EH (cell line): ENCODE data around the gene WDFY3.
"Not testable (repeated sequence)": the region's sequence is repeated elsewhere in the genome, so short reads cannot be mapped to it uniquely, and the experiment has no call there.

Experiments
- DNase-seq: peaks from one replicate; pipeline ENCODE4 v3.0.0-alpha.2; 2015; ENCODE audit warnings: low read depth

Gene WDFY3

DNA sequence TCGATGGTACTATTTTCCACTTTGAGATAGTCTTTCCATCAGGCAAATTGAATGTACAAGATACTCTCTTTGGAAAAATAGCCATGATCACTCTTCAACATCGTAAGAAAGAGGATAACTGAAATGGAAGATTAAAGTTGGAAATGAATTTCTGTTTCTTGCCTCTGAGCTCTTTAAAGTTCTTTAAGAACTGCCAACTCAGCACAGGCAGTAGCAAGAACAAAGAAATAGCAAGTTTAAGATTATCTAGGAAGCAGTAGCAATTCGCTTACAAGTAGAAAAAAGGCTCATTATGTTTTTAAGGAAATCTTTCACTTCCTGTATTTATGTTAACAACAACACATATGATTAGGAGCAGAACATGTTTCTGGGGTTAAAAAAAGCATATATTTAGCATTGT lies 255.9 kb downstream of the WDFY3 start:
- DNase-seq: no peak

DNA sequence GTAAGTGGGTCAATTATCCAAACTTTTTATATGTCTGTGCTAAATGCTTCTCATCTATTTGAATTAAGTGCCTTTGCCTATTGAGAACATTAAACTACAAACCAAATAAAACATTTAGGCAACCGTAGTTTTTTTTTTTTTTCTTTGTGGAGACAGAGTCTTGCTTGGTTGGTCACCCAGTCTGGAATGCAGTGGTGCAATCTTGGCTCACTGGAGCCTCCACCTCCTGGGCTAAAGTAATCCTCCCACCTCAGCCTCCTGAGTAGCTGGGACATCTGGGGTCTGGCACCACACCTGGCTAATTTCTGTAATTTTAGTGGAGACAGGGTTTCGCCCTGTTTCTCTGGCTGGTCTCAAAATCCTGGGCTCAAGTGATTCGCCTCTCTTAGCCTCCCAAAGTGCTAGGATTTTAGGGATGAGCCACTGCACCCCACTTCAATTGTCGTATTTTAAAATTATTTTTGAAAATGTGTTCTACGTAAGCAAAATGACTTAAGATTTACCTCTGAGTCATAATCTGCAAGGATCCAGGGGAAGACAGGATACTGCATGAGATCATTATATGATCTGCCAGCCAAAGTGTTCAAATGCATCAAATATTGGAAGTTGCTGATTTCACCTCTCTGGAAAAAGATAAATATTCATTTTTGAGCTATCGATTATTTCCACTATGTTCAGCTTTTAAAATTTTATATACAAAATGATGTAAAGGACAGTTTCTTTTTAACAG lies 257.9 kb downstream of the WDFY3 start:
- peak; percentile 11 for DNase-seq

DNA sequence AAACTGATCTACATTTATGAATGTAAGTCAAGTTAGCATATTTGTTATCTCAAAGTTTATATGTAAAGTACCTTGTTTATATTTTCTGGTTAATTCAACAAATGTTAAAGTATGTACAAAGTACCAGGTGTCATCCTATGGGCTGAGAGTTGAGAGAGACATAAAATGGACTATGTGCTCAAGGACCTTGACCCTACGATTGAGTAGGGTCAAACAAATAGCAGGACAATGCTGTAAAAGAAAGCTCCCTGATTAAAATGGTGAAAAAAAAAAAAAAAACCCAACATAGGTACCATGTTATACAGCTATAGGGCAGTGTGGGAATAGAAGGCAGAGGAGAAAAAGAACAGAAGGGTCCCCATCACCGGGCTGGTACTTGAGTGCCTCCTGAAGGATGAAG lies 260.2 kb downstream of the WDFY3 start:
- DNase-seq: no peak

DNA sequence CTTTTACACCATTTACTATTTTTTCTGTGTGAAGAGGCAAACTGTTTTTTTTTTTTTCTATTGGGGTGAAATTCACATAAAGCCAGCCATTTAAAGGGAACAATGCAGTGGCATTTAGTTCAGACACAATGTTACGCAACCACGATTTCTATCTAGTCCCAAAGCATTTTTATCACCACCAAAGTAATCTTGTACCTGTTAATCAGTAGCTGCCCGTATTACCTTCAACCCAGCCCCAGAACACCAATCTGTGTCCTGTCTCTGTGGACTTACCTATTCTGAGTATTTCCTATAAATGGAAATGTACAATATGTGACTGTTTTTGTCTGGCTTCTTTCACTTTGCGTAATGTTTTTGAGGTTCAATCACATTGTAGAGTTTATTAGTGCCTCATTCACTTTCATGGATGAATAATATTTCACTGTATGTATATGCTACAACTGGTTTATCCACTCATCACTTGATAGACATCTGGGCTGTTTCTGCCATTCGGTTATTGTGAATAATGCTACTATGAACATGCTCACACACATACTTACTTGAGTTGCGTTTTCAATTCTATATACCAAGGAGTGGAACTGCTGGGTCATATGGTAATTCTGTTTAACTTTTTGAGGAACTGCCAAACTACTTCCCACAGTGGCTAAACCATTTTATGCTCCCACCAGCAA lies 267.4 kb downstream of the WDFY3 start:
- no peak for DNase-seq

DNA sequence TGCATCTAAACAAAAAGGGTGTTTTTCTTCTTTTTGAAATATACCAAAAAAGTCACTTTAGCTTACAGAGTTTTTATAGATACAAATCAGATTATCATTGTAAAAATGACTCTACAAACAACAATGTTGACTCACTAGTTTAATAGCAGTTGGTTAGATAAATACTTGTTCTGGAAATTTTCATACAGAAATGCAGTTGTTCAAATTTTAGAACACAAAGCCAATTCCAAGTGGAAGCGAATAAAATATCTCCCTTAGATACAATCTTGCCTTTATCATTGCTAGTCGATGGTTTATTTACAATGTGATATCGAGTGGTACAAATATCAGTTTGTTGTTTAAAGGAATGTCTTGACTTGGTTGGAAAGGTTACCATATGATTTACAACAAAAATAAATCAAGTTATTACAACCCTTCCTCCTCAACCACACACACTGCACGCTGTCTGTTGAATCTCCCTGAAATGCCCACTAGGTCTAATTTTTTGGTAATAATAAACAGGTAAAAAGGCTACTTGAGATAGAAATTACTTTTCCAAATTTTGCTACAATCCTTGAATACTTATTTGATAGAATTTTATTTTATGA lies 268.8 kb downstream of the WDFY3 start:
- DNase-seq: peak; percentile 35

DNA sequence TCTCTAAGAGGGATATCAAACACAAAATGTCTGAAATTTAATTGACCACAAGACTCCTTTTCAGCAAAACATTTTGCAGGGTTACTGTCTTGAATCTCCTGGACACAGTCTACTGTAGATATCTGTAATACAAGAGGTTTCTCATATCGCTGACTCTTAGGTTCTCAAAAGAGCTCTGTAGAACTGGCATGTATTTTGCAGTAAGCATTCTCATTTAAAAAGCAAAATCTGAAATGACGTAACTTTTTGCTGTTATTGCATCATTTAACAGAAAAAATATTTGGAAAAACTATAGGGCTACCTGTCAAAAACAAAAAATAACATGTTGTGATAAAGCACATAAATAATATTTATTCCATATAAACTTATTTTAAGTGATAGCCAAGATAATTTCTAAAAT lies 269.3 kb downstream of the WDFY3 start:
- DNase-seq: no peak

DNA sequence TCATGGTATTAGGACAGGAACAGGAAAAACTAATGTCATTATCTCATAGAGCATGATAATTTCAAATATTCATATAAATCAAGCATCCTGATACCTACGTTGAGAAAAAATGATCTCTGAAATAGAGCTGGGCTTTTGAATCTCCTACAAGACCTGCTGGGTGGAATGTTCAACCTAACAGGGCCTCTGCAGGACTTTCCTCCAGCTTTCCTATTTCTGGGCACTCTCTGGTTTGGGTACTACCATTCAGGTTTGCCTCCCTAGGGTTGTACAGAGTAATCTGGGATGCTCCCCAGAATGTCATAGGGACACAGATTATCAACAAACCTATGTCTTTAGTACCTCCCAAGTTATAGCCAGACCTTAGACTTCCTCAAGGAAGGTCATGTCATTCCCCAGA lies 274.7 kb downstream of the WDFY3 start:
- DNase-seq: no peak

DNA sequence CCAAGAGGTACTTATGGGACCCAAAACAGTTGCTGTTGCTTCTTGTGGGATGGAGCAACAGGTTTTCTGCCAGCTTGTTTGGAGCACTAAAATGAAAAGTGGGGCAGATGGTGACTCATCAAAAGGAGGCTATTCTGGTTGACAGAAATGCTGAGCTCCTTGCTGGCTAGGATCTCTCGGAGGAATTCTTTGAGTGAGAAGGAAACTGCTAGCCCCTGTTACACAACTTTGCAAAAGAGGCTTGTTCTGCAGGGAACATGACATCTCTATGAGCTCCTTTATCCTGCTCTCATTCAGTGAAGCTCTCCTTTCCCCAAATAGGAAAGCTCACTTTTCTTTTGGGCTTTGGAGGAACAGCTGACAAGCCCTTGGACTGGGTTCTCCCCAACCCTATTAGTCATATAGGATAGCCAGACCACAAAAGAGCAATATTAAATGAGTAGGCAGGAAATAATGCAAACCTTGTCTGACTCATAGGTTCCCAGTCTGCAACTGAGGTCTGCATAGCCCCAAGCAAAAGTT lies 275.3 kb downstream of the WDFY3 start:
- DNase-seq: peak; percentile 93

DNA sequence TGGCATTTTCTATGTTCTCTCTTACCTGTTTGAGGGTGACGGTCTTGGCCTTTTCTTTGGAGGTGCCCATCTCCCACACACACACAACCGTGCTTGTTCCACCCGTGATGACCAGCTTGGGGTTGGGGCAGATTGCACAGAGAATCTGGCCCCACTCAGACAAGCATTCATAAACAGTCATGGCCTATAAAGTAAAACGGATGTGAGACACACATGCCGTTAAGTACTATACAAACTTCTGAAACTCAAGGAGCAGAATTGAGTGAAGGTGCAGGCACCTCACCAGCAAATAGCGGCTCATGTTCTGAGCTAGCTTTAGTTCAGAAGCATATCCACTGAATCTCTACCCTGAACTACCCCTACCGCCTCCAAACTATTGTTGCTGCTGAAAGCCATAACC lies 276.0 kb downstream of the WDFY3 start:
- peak; percentile 38 for DNase-seq

DNA sequence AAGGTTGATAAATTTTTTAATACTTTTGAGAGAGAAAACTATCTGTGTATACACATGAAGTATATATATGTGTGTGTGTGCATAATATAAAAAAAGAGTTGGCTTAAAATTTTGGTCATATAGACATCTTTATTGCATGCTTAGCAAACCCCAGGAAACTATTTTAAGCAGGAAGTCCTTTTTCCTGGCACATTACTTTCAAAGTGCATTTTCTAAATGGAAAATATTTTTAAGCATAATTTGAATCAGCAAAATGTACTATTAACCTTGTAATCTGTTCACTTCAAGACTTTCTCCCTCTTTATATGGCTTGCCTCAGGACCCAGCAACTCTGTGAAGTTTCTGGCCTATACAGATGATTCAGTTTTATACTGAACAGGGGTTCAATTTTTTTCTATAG lies 277.3 kb downstream of the WDFY3 start:
- no peak for DNase-seq

DNA sequence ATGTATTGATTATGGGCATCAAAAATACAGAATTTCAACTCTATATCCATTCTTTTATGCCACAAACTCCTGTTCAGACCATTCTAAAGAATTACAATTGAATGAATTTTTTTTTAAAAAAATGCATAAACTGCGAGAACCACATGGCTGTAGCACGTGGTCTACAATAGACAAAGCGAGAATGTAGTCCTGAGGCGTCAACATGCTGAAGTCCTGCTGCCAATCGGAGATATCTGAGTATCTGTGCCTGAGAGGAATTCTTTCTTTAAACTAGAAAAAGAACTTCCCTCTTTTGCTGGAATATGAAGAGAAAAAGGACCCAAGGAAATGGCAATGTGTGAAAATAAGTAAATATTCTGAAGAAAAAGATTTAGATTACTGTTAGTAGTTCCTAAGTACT lies 277.9 kb downstream of the WDFY3 start:
- no peak for DNase-seq

DNA sequence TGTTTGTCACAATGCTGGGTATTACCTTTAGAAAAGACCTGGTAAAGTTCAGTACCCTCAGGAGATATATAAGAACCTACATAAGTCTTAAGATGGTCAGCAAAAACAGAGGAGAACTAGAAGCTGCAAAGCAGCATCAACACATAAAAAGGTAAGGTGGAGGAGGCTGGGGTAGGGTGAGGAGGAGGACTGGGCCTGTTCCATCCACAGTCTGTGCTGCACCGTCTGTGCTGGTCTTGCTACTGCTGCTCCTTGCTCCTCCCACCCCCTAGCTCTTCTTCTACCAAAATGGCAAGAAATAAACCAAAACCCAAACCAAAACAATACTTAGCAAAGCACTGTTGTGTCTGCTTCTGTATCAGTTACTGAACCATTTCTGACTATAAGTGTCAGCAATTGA lies 281.4 kb downstream of the WDFY3 start:
- DNase-seq: no peak

DNA sequence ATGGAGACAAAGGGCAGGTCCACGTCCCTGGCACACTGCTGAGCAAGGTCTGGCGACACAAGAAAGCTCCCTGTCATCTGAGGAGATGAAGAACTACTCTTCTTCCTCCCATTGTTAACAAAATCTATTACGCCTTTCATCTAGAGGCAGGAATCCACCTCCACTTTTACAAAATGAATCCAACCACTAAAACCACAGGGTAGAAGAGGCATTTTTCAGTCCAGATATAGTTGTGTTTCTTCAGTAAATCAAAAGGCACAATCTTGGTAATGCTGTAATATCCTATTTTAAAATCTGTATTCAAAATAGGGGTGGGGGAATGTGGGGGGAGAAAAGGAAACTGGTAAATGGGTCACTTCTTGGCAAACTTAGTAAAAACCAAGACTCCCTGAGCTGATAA lies 282.1 kb downstream of the WDFY3 start:
- DNase-seq: no peak

DNA sequence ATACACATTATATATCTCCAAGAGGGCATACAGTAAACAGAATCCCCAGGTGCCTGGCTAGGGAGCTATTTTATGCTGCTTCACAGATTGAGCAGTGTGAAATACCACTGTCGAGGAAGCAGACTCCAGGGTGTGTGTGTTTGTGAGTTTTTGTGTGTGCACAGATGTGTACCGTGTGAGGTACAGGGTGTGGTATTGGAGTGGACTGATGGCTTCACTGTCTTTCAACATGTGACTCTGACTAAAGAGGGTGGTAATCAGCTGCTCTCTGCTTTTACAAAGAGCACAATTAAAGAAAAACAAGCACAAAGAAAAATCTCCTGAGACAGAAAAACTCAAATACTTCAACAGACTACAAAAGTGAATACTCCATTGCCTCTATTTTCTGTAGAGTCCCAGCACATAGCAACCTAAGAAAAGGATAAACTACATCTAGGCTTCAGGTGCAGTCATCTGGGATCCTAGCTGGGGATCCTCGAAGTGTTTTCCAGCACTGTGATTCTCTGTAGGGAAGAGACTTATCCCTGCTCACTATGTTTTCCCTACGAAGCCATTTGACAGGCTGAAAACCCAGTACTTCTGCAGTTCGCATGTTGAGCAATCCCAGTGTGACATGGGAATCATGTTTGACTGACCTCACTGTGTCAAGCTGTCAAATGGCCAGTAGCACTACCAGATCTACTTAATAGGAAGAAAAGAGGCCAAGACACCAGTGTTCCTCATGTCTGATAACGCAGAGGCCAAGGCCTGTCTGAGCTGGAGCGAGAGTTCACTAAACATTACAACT lies 283.2 kb downstream of the WDFY3 start:
- DNase-seq: no peak

DNA sequence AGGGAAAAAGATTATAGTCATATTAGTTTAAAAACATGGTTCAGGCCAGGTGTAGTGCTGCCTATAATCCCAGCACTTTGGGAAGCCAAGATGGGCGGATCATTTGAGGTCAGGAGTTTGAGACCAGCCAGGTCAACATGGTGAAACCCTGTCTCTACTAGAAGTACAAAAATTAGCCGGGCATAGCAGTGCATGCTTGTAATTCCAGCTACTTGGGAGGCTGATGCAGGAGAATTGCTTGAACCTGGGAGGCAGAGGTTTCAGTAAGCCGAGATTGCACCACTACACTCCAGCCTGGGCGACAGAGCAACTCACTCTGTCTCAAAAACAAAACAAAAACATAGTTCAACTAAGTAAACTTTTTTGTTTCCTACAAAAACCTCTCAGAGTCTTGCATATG lies 283.8 kb downstream of the WDFY3 start:
- not testable (repeated sequence) for DNase-seq

DNA sequence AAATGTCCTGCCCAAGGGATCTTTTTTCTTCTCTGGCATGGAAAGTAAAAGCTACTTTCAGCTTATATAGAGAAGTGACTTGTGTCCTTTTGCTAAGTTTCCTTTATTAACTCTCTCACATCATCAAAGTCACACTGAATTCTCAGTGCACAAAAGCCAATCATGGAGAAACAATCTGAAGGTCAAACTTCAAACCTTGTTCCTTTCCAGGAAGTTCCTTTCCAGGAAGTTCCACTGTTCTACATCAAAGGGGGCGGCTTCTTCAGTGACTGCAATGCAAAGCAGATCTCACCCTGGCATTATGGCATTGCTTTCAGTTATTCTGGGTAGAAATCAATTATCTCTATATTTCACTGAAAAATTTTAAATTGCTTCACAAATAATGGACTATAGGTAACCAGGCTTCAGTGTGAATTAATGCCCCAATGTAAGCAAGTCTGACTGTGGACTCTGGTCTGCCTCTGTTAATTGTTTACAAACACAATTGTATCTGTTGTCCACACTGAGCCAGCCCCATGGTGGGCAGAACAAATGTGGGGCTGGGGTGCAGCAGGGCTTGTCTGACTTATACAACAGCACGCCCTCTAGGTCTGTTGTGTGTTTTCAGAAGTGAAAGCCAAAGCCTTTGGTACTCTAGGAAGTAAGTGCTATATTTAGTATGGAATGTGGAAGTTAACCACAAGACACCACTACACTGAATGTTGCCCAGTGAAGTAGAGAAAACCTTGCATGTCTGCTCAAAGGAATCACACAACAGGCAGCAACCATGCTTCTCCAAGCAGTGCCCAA lies 284.8 kb downstream of the WDFY3 start:
- peak; percentile 87 for DNase-seq

DNA sequence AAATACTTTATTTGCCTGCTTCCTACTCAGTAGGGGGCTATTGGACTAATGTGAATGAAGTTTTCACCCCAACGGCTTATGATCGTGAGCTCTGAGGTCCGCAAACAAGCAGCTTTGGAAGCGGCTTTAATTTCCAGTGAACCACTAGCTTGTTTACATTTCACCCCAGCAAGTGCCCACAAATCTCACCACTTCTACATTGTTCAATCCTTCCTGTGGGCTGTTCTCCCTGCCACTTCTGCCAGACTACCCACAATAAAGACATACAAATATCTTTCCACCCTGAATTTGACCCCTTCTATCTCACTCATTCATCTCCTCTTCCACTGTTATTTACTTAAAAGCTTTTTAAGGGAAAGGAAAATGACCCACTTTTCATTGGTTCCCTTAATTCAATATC lies 285.5 kb downstream of the WDFY3 start:
- no peak for DNase-seq

DNA sequence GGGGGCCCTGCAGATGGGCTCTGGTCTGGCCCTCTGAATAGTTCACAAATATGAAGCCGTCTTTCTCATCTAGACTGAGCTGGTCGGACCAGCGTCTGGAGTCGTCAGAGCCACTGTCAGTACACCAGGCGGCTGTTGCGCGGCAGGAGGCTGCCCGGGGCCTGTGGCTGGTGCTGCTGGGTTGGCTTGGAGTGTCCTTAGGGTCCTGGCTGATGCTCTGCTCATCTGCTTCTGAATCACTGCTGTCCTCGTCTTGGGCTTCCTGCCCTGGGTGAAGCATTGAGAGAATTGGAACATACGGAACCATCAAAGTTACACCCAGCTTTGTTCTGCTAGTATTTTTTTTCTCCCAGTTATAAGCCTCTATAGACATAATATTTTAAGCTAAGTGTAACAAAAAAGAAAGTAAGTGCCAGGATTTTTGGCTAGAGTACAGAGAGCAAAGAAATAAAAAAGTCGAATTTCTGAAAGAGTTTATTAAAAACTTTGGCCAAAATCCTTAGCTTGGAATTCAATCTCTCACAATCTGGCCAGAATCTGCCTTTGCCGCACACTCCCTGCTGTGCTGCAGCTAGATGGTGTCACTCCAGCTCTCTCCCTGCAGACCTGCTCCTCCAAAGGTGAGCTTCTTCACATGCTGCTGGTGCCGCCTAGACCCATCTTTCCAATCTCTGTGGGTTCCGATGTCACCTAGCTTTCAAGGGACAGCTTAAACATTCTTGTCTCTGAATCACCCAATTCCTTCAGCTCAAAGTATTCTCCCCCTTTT lies 287.3 kb downstream of the WDFY3 start:
- no peak for DNase-seq

DNA sequence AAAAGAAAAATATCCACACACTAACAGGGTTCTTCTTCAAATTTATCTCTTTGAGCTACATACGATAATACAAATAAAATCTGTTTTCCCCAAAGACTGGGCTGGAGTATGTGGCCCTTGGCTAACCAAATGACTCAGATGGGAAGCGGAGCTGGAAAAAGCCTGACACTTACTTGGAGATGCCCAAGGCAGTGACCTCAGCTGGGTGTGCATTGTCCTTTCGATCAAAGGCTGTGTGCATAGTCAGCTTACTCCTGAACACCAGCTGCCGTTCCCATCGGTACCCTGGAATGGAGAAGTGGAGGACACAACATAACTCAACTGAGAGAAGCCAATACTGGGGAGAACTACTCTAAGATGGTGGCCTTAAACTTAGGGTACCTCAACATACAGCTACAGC lies 288.5 kb downstream of the WDFY3 start:
- DNase-seq: no peak

DNA sequence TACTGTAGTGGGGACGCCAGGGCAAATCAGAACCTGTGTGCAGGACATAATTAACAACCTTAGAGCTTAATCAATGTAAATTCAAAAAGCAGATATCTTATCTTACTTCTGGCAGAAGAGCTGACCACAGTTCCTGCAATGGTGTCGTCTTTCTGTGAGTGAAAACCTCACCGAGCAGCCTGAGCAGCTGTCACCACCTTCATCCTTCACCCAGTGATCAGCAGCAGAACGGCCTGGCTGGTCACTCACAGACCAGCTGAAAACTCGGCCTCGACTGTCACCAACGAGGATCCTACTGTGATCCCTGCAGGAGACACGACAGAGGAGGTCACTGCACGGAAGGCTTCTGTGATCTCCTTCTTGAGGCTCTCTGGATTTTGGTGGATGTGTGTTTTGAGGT lies 289.4 kb downstream of the WDFY3 start:
- no peak for DNase-seq
